Esophagus (tissue), 2 donors: ENCODE data around the gene UTS2R. TPM values are rescaled to one million over a fixed set of nuclear protein-coding genes. Genes with fewer than 3 reads are reported as not detected.
"Not testable (repeated sequence)": the region's sequence is repeated elsewhere in the genome, so short reads cannot be mapped to it uniquely, and the experiment has no call there.

Source experiments
- H3K27ac ChIP-seq, 2 donors: one replicate each; pipeline ENCODE4 v1.5.1; 2013; ENCODE audit warnings: low read depth in 2 of 2, mild to moderate bottlenecking in 2 of 2, inconsistent platforms in 1 of 2, low read length in 1 of 2, moderate library complexity in 1 of 2
- H3K27me3 ChIP-seq, 2 donors: one replicate each; pipeline ENCODE4 v1.6.1; 2013; ENCODE audit warnings: low read length in 2 of 2, control low read depth in 1 of 2, mild to moderate bottlenecking in 1 of 2; ENCODE audit not compliant: insufficient read depth in 2 of 2, control insufficient read depth in 1 of 2
- H3K36me3 ChIP-seq, 2 donors: one replicate each; pipeline ENCODE4 v1.6.1; 2013; ENCODE audit warnings: low read length in 1 of 2; ENCODE audit not compliant: control insufficient read depth in 2 of 2, insufficient read depth in 2 of 2
- H3K4me1 ChIP-seq, 2 donors: one replicate each; pipeline ENCODE4 v1.6.1; 2013; ENCODE audit warnings: low read length in 1 of 2; ENCODE audit not compliant: control insufficient read depth in 2 of 2, insufficient read depth in 2 of 2
- H3K4me3 ChIP-seq, 2 donors: one replicate each; pipeline ENCODE4 v1.5.1; 2013; ENCODE audit warnings: low read length in 2 of 2, mild to moderate bottlenecking in 2 of 2, low read depth in 1 of 2, moderate library complexity in 1 of 2
- H3K9me3 ChIP-seq, 2 donors: one replicate each; pipeline ENCODE4 v1.6.1; 2013; ENCODE audit warnings: mild to moderate bottlenecking in 2 of 2, low read depth in 1 of 2, low read length in 1 of 2, moderate library complexity in 1 of 2; ENCODE audit not compliant: control insufficient read depth in 2 of 2, insufficient read depth in 1 of 2
- WGBS, 2 donors: extraction: QIAGEN DNeasy Blood & Tissue Kit; methylation state at CpG; one replicate each; pipeline ENCODE4 v1.1.7; 2013; 5-methylcytosine and 5-hydroxymethylcytosine counted together
- polyA plus RNA-seq, 2 donors: library from polyadenylated mRNA; stranded (reverse); fragments of 200-250 nt; gene quantifications; one replicate each; pipeline ENCODE4 v1.2.3, GENCODE V29; 2013
- donor health status: healthy with polysubstance abuse.
- donor health status: Bipolar disorder and iron deficiency.

The UTS2R gene
- polyA plus RNA-seq, 2 donors = not detected

- WGBS, 2 donors = 56 to 59% methylated on average over 7 of the region's 7 CpGs
These were observed 4.8 kb upstream of the UTS2R start for GRCh38 chr17:82366749-82367148.

GRCh38 chr17:82367724-82368524 lies 3.6 kb upstream of the UTS2R start:
- Histone ChIP-seq H3K4me1 (peaks cover 9 to 11% of the 10 kb centered on the region in 2 donors), H3K36me3 (no peaks in the 10 kb centered on the region), H3K27me3 (peaks cover 0 to 18% of the 10 kb centered on the region in 2 donors), H3K27ac (no peak overlapping the region), H3K4me3 (no peak overlapping the region), H3K9me3 (no peaks in the 10 kb centered on the region)
- WGBS, 2 donors = 87 to 89% methylated on average over 14 of the region's 14 CpGs

More at GRCh38 chr17:82366749-82367148, 4.8 kb upstream of the UTS2R start:
- Histone ChIP-seq H3K27ac (no peak overlapping the region), H3K4me3 (no peak overlapping the region), H3K4me1 (peaks cover 9 to 11% of the 10 kb centered on the region in 2 donors), H3K36me3 (no peaks in the 10 kb centered on the region), H3K27me3 (peaks cover 0 to 8% of the 10 kb centered on the region in 2 donors), H3K9me3 (no peaks in the 10 kb centered on the region)

- Histone ChIP-seq H3K27me3 (peaks cover 5 to 20% of the 10 kb centered on the region in 2 donors), H3K9me3 (peaks cover 0 to under 1% of the 10 kb centered on the region in 2 donors), H3K36me3 (no peaks in the 10 kb centered on the region), H3K27ac (no peak overlapping the region), H3K4me1 (peaks cover 9 to 10% of the 10 kb centered on the region in 2 donors), H3K4me3 (no peak overlapping the region)
- WGBS, 2 donors = 53 to 66% methylated on average over 6 of the region's 7 CpGs
These were observed 2.4 kb upstream of the UTS2R start for GRCh38 chr17:82369211-82369610.

GRCh38 chr17:82370471-82371332 lies 863 bp upstream of the UTS2R start:
- 22% methylated on average over 38 of the region's 38 CpGs for WGBS, 2 donors
- H3K27ac ChIP-seq = no peak overlapping the region

GRCh38 chr17:82372249-82373071 lies 895 bp downstream of the UTS2R start:
- no peak overlapping the region for H3K27ac ChIP-seq
- H3K4me3 ChIP-seq = peak overlapping the region in 1 of 2 donors; percentile 5
- peaks cover 9 to 35% of the 10 kb centered on the region in 2 donors for H3K27me3 ChIP-seq
- 44 to 54% methylated on average over 37 to 41 of the region's 41 CpGs for WGBS, 2 donors
- H3K9me3 ChIP-seq = peaks cover 0 to 6% of the 10 kb centered on the region in 2 donors
- H3K36me3 ChIP-seq = no peaks in the 10 kb centered on the region
- H3K4me1 ChIP-seq = peaks cover 9 to 10% of the 10 kb centered on the region in 2 donors

More at GRCh38 chr17:82370471-82371332, 863 bp upstream of the UTS2R start:
- Histone ChIP-seq H3K9me3 (peaks cover 0 to 6% of the 10 kb centered on the region in 2 donors), H3K4me3 (peak overlapping the region; percentile 23 to 40), H3K36me3 (no peaks in the 10 kb centered on the region), H3K4me1 (peaks cover 9 to 10% of the 10 kb centered on the region in 2 donors), H3K27me3 (peaks cover 9 to 33% of the 10 kb centered on the region in 2 donors)

GRCh38 chr17:82373072-82373452 lies 1.5 kb downstream of the UTS2R start:
- H3K27me3 ChIP-seq = peaks cover 9 to 35% of the 10 kb centered on the region in 2 donors
- not testable (repeated sequence) for H3K9me3 ChIP-seq, H3K27ac ChIP-seq, H3K4me3 ChIP-seq, H3K4me1 ChIP-seq, H3K36me3 ChIP-seq
- WGBS, 2 donors = 78 to 85% methylated on average over 10 of the region's 10 CpGs

GRCh38 chr17:82373731-82374625 lies 2.4 kb downstream of the UTS2R start:
- Histone ChIP-seq H3K36me3 (no peaks in the 10 kb centered on the region), H3K4me1 (peaks cover 9 to 10% of the 10 kb centered on the region in 2 donors), H3K4me3 (no peak overlapping the region), H3K27ac (no peak overlapping the region), H3K27me3 (peaks cover 9 to 35% of the 10 kb centered on the region in 2 donors), H3K9me3 (peaks cover 0 to 6% of the 10 kb centered on the region in 2 donors)
- whole genome bisulfite sequencing, 2 donors = 83 to 85% methylated on average over 34 to 37 of the region's 37 CpGs

GRCh38 chr17:82374626-82375331 lies 3.2 kb downstream of the UTS2R start:
- H3K4me1 ChIP-seq = peaks cover 9 to 10% of the 10 kb centered on the region in 2 donors
- peaks cover 9 to 35% of the 10 kb centered on the region in 2 donors for H3K27me3 ChIP-seq
- no peak overlapping the region for H3K27ac ChIP-seq
- no peak overlapping the region for H3K4me3 ChIP-seq
- no peaks in the 10 kb centered on the region for H3K36me3 ChIP-seq
- peaks cover 0 to 6% of the 10 kb centered on the region in 2 donors for H3K9me3 ChIP-seq
- WGBS, 2 donors = 31 to 39% methylated on average over 73 to 79 of the region's 79 CpGs
